Stomach (tissue), 9 donors: ENCODE results near the gene ABHD1. TPM values are rescaled to one million over a fixed set of nuclear protein-coding genes. Genes with fewer than 3 reads are reported as not detected.

Source experiments
- DNase-seq, 2 donors: peaks; one replicate each; pipeline versions ENCODE4 v3.0.0 to v3.0.0-alpha.2; 2013 to 2019
- H3K27ac ChIP-seq, 5 donors: fragments of 200-600 bp in 4 of 5; sonication (generic) in 4 of 5; one replicate each; pipeline ENCODE4 v1.5.1; 2013 to 2019; ENCODE audit warnings: mild to moderate bottlenecking in 1 of 5, moderate library complexity in 1 of 5
- H3K27me3 ChIP-seq, 3 donors: fragments of 200-600 bp; sonication (generic); one replicate each; pipeline ENCODE4 v1.5.1; 2017 to 2019; ENCODE audit warnings: mixed run types in 1 of 3
- H3K36me3 ChIP-seq, 4 donors: fragments of 200-600 bp; sonication (generic); 1 replicate in 3 of 4; 2 replicates in 1 of 4; pipeline ENCODE4 v1.5.1; 2016 to 2019
- H3K4me1 ChIP-seq, 4 donors: fragments of 200-600 bp; sonication (generic); one replicate each; pipeline ENCODE4 v1.5.1; 2016 to 2019
- H3K4me3 ChIP-seq, 4 donors: fragments of 200-600 bp; sonication (generic) in 3 of 4; one replicate each; pipeline ENCODE4 v1.5.1; 2016 to 2019; ENCODE audit warnings: mild to moderate bottlenecking in 1 of 4
- H3K9me3 ChIP-seq, 4 donors: fragments of 200-600 bp; sonication (generic); one replicate each; pipeline ENCODE4 v1.5.1; 2016 to 2019
- EP300 ChIP-seq: sonication (generic); formaldehyde crosslinking; IDR thresholded peaks from one replicate; pipeline ENCODE4 v1.6.1; 2017; ENCODE audit warnings: antibody characterized with exemption
- POLR2A ChIP-seq, 4 donors: fragments of 450-650 bp; IDR thresholded peaks; one replicate each; pipeline ENCODE4 v1.6.1; 2016; ENCODE audit warnings: antibody characterized with exemption in 4 of 4, control low read depth in 2 of 4, mild to moderate bottlenecking in 1 of 4, moderate library complexity in 1 of 4
- POLR2AphosphoS5 ChIP-seq, 3 donors: sonication (generic); formaldehyde crosslinking; IDR thresholded peaks; one replicate each; pipeline ENCODE4 v1.6.1; 2016; ENCODE audit warnings: antibody characterized with exemption in 3 of 3
- WGBS, 5 donors: extraction: QIAGEN DNeasy Blood & Tissue Kit in 3 of 5; methylation state at CpG; one replicate each; pipeline versions ENCODE4 v1.1.5 to v1.1.7; 2013 to 2018; 5-methylcytosine and 5-hydroxymethylcytosine counted together
- intact Hi-C: fragments of 100-400 bp; cut with DNase I; formaldehyde crosslinking; loops from one replicate; pipeline ENCODE4 v1.15.1; 2023; ENCODE audit warnings: low total_unique reads
- polyA plus RNA-seq, 3 donors: library from polyadenylated mRNA; stranded (reverse); fragments of 200-250 nt; gene quantifications; one replicate each; pipeline ENCODE4 v1.2.3, GENCODE V29; 2013
- total RNA-seq, 5 donors: library from RNA; depleted of rRNA; stranded (reverse); fragments of >200 nt; gene quantifications; one replicate each; pipeline versions ENCODE4 v1.1.0 to v1.2.3, GENCODE V29; 2014 to 2016
- TF ChIP-seq, protein P1 (sequence below), 7 experiments: fragments of 450-650 bp in 4 of 7; fragments of 200-600 bp in 3 of 7; sonication (generic) in 3 of 7; IDR thresholded peaks; one replicate each; pipeline ENCODE4 v1.5.1; 2016 to 2019; ENCODE audit warnings: antibody characterized with exemption in 7 of 7, control low read depth in 2 of 7, mild to moderate bottlenecking in 1 of 7
- donor health status: healthy with polysubstance abuse.
- donor health status: Bipolar disorder and iron deficiency.
- donor health status: healthy.

Gene ABHD1
- total and polyA plus RNA-seq, 8 donors = 0.23 to 0.75 TPM; not detected in 6

DNA sequence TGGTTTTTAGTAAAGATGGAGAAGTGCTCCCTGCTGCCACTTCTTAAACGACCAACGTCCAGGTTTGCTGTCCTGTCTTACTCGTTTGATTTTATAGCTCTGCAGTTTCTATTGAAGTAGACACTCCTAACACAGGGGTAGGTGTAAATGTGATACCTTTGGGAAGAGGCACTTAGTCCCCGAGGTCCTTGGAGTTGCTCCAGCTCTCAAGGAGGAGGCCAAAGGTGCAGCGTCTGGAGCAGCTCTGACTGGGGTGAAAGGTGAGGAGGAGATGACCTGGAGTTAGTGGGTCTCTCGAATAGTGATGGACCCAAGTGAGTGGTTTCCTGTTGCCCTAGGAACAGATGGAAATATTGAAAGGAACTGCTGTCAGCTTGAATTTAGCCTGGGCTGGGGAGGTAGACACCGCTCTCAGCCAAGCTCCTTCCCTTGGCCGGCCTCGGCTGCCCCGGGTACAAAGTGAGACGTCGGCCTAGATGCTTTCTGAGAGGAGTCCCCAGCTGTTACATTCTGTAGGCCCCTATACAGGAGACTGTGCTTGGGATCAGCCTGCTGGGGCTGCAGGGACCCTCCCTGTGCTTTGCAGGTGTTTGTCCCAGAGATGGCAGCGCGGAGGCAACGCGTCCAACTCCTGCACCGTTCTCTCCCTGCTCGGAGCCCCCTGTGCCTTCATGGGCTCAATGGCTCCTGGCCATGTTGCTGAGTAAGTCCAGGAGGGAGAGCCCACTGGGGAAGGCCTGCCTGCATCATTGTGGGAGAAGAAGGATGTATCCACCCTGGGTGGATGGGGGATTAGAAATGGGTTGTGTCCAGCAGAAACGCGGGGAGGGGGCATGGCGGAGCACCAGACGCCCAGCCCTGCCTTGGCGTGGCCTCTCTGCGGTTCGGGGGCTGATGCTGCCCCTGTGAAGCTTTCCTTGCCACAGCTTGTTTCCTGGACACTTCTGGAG, 31.6 kb upstream of the ABHD1 start:
- Histone ChIP-seq H3K27ac (no peak overlapping the region), H3K9me3 (no peaks in the 10 kb centered on the region), H3K4me3 (no peak overlapping the region), H3K36me3 (peaks cover 0 to 18% (median 0%) of the 10 kb centered on the region in 4 donors), H3K27me3 (no peaks in the 10 kb centered on the region), H3K4me1 (peaks cover 5 to 41% (median 23%) of the 10 kb centered on the region in 4 donors)
- WGBS, 5 donors = 73 to 85% (median 80%) methylated on average over 12 to 25 of the region's 25 CpGs
- TF ChIP-seq, protein P1, sequence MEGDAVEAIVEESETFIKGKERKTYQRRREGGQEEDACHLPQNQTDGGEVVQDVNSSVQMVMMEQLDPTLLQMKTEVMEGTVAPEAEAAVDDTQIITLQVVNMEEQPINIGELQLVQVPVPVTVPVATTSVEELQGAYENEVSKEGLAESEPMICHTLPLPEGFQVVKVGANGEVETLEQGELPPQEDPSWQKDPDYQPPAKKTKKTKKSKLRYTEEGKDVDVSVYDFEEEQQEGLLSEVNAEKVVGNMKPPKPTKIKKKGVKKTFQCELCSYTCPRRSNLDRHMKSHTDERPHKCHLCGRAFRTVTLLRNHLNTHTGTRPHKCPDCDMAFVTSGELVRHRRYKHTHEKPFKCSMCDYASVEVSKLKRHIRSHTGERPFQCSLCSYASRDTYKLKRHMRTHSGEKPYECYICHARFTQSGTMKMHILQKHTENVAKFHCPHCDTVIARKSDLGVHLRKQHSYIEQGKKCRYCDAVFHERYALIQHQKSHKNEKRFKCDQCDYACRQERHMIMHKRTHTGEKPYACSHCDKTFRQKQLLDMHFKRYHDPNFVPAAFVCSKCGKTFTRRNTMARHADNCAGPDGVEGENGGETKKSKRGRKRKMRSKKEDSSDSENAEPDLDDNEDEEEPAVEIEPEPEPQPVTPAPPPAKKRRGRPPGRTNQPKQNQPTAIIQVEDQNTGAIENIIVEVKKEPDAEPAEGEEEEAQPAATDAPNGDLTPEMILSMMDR (IDR thresholded peaks at IDR 0.05) = no peak
- no peak for TF ChIP-seq EP300
- no peak for DNase-seq
- intact Hi-C loops = no loop called here

DNA sequence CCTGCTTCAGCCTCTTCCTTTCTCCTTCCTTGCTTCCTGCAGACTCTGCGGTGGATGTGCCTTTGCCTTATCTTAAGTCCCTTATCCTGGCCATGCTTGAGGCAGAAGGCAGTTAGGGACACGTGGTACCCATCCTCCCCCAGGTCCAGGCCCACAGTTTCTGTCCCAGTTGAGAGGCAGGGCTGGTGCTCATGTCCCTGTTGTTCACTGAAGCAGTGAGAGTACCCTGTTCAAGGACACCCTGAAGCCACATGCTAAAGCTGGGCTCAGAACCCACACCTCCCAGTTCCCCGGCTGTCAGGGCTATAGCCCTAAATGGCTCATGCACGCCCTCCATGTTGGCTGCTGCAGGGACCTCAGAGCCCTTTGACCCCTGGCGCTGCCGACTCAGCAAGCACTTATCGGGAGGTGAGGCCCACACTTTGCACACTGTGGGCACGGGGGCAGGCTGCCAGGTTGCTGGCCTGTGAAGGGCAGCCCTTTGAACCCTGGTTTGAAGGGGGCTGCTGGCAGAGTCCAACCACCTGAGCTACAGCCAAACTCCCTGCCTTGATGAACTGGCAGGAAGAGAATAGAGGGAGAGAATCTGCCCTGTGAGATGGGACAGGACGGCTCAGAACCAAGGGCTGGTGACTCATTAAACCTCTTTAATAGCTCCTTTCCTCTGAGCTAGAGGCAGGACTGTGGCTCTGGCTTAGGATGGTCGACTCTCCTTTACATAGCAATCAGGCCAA, 30.8 kb upstream of the ABHD1 start:
- TF ChIP-seq POLR2A (IDR thresholded peaks at IDR 0.05) = no peak
- TF ChIP-seq POLR2AphosphoS5 (IDR thresholded peaks at IDR 0.05) = no peak
- no peak for TF ChIP-seq EP300
- TF ChIP-seq, protein P1 (IDR thresholded peaks at IDR 0.05) = no peak
- H3K27ac ChIP-seq = no peak overlapping the region
- no peaks in the 10 kb centered on the region for H3K27me3 ChIP-seq
- WGBS, 5 donors = 35 to 55% (median 51%) methylated on average over 9 to 10 of the region's 10 CpGs
- H3K9me3 ChIP-seq = no peaks in the 10 kb centered on the region
- intact Hi-C loops = no loop called here
- DNase-seq = no peak
- peaks cover 0 to 32% (median 16%) of the 10 kb centered on the region in 4 donors for H3K4me1 ChIP-seq
- no peak overlapping the region for H3K4me3 ChIP-seq
- peaks cover 0 to 18% (median 0%) of the 10 kb centered on the region in 4 donors for H3K36me3 ChIP-seq

DNA sequence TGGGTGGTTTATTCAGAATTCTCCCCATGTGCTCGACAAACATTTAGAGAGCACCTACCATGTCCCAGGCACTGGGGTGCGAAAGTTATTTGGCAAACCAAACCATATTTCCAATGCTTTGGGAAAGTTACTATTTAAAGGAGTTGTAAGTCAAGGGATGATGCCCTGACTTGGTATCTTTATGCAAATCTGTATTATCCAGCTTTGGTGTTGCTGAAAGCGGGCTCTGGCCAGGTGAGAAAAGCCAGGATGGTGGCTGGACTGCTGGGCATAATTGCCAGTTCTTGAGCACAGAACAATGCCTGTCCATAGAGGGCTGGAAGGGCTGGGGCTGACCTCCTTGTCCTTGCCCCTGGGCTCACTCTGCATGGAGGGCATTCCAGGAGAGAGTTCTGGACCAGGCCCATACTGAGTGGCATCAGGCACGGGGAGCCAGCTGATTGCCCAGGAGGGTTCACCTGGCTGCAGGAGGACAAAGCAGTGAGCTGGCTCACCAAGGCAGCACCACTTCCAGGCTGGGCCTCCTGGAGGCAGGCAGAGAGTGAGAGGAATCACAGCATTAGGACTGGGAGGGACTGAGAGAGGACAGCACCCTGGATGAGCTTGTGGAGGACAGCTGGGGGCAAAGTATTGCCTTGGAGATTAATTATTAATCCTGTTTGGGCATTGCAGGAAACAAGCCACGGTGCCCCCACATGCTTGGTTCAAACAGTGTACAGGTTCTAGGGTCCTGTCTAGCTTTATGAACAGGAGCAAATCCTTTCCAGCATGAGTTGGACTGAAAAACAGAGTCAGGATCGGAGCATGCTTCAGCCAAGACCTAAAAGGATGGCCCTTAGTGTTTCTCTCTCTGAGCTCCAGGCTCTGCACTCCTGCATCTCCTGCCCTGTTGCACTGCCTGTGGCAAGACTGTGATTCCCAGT, 29.9 kb upstream of the ABHD1 start:
- H3K4me3 ChIP-seq = no peak overlapping the region
- no peak for DNase-seq
- no peaks in the 10 kb centered on the region for H3K27me3 ChIP-seq
- no peak overlapping the region for H3K27ac ChIP-seq
- H3K9me3 ChIP-seq = no peaks in the 10 kb centered on the region
- TF ChIP-seq, protein P1 (IDR thresholded peaks at IDR 0.05) = no peak
- no peak for TF ChIP-seq POLR2AphosphoS5 (IDR thresholded peaks at IDR 0.05)
- TF ChIP-seq POLR2A (IDR thresholded peaks at IDR 0.05) = no peak
- no peak for TF ChIP-seq EP300
- peaks cover 0 to 25% (median 16%) of the 10 kb centered on the region in 4 donors for H3K4me1 ChIP-seq
- H3K36me3 ChIP-seq = peaks cover 0 to 18% (median 0%) of the 10 kb centered on the region in 4 donors
- 78 to 84% (median 80%) methylated on average over 6 of the region's 6 CpGs for whole genome bisulfite sequencing, 5 donors
- intact Hi-C loops = no loop called here
